KMS-11 (cell line): ENCODE measurements around the gene SDF2L1.
A peak's percentile ranks its signal among the peaks of the same experiment; 100 is the strongest.

Source experiments
- H2AFZ ChIP-seq: fragments of 200-600 bp; sonication (generic); 2 replicates; pipeline ENCODE4 v1.6.1; 2016; ENCODE audit warnings: antibody characterized with exemption, mixed run types, low read depth
- H3K27ac ChIP-seq: fragments of 200-600 bp; sonication (generic); 2 replicates; pipeline ENCODE4 v1.6.1; 2016; ENCODE audit warnings: mild to moderate bottlenecking, mixed run types
- H3K27me3 ChIP-seq: fragments of 200-600 bp; sonication (generic); 2 replicates; pipeline ENCODE4 v1.6.1; 2017; ENCODE audit warnings: mild to moderate bottlenecking, low read depth, mixed run types, moderate library complexity; ENCODE audit not compliant: insufficient read depth
- H3K36me3 ChIP-seq: fragments of 200-600 bp; sonication (generic); 2 replicates; pipeline ENCODE4 v1.6.1; 2017; ENCODE audit warnings: mild to moderate bottlenecking, mixed run types; ENCODE audit not compliant: insufficient read depth
- H3K4me1 ChIP-seq: fragments of 200-600 bp; sonication (generic); 2 replicates; pipeline ENCODE4 v1.6.1; 2016; ENCODE audit warnings: mild to moderate bottlenecking, low read depth, mixed run types; ENCODE audit not compliant: poor library complexity, severe bottlenecking
- H3K4me2 ChIP-seq: fragments of 200-600 bp; sonication (generic); 2 replicates; pipeline ENCODE4 v1.7.0; 2016; ENCODE audit warnings: mild to moderate bottlenecking, mixed run types
- H3K4me3 ChIP-seq: fragments of 200-600 bp; sonication (generic); IDR thresholded peaks from 2 replicates; pipeline ENCODE4 v1.6.1; 2017; ENCODE audit warnings: low read depth, low read length, mixed read lengths; ENCODE audit not compliant: insufficient read depth
- H3K79me2 ChIP-seq: fragments of 200-600 bp; sonication (generic); 2 replicates; pipeline ENCODE4 v1.6.1; 2016; ENCODE audit warnings: low read depth, mixed run types; ENCODE audit not compliant: insufficient read depth
- H3K9ac ChIP-seq: fragments of 200-600 bp; sonication (generic); 2 replicates; pipeline ENCODE4 v1.6.1; 2016; ENCODE audit warnings: mild to moderate bottlenecking, mixed run types
- H4K20me1 ChIP-seq: fragments of 200-600 bp; sonication (generic); 2 replicates; pipeline ENCODE4 v1.6.1; 2016; ENCODE audit warnings: mild to moderate bottlenecking, mixed run types; ENCODE audit not compliant: insufficient read depth
- CTCF ChIP-seq: fragments of 200-600 bp; sonication (generic); conservative IDR thresholded peaks from 2 replicates; pipeline ENCODE4 v1.6.1; 2017; ENCODE audit warnings: low read depth, mild to moderate bottlenecking, antibody characterized with exemption, low read length, moderate library complexity, mixed read lengths

Gene SDF2L1

GRCh38 chr22:21657360-21658032, 15.4 kb downstream of the SDF2L1 start:
- Histone ChIP-seq H3K27ac (peak overlapping the region; percentile 19; the same call in 1 of the 2 replicates), H2AFZ (peak overlapping the region; percentile 78), H3K36me3 (no peaks in the 10 kb centered on the region; the same call in 1 of the 2 replicates), H3K79me2 (peaks cover 11% of the 10 kb centered on the region; the same call in 1 of the 2 replicates), H3K27me3 (no peaks in the 10 kb centered on the region), H3K4me3 (no peak overlapping the region), H3K9ac (peak overlapping the region; percentile 45; the same call in 1 of the 2 replicates), H4K20me1 (no peaks in the 10 kb centered on the region), H3K4me1 (peaks cover 17% of the 10 kb centered on the region), H3K4me2 (peak overlapping the region; percentile 63)
- TF ChIP-seq CTCF, result peak; percentile 39; the same call in 1 of the 2 replicates

- no peak overlapping the region for H3K4me2 ChIP-seq
- TF ChIP-seq CTCF, result no peak
- H4K20me1 ChIP-seq, result no peaks in the 10 kb centered on the region
- peaks cover 8% of the 10 kb centered on the region for H3K4me1 ChIP-seq
- H3K9ac ChIP-seq, result no peak overlapping the region
- no peaks in the 10 kb centered on the region for H3K79me2 ChIP-seq
- H3K4me3 ChIP-seq, result no peak overlapping the region
- no peaks in the 10 kb centered on the region for H3K36me3 ChIP-seq
- H2AFZ ChIP-seq, result no peak overlapping the region
- H3K27ac ChIP-seq, result no peak overlapping the region
- H3K27me3 ChIP-seq, result no peaks in the 10 kb centered on the region
Observed at GRCh38 chr22:21659864-21660525, 17.9 kb downstream of the SDF2L1 start.

GRCh38 chr22:21660904-21661303, 18.8 kb downstream of the SDF2L1 start:
- Histone ChIP-seq H3K27me3 (no peaks in the 10 kb centered on the region), H3K27ac (no peak overlapping the region), H3K4me2 (no peak overlapping the region), H2AFZ (no peak overlapping the region), H3K9ac (no peak overlapping the region), H4K20me1 (no peaks in the 10 kb centered on the region), H3K4me3 (no peak overlapping the region), H3K79me2 (no peaks in the 10 kb centered on the region), H3K4me1 (peaks cover 12% of the 10 kb centered on the region), H3K36me3 (no peaks in the 10 kb centered on the region)
- no peak for TF ChIP-seq CTCF

GRCh38 chr22:21661991-21662390, 19.9 kb downstream of the SDF2L1 start:
- H3K4me3 ChIP-seq, result no peak overlapping the region

More at GRCh38 chr22:21661991-21662390, 19.9 kb downstream of the SDF2L1 start:
- H4K20me1 ChIP-seq, result no peaks in the 10 kb centered on the region
- H3K4me1 ChIP-seq, result peaks cover 10% of the 10 kb centered on the region
- H3K36me3 ChIP-seq, result no peaks in the 10 kb centered on the region
- no peak overlapping the region for H3K4me2 ChIP-seq
- H3K9ac ChIP-seq, result no peak overlapping the region
- peaks cover 9% of the 10 kb centered on the region; the same call in 1 of the 2 replicates for H3K79me2 ChIP-seq
- H3K27me3 ChIP-seq, result no peaks in the 10 kb centered on the region
- no peak overlapping the region for H3K27ac ChIP-seq
- no peak for TF ChIP-seq CTCF
- no peak overlapping the region for H2AFZ ChIP-seq
